ENCODE measurements around the gene KY. TPM values are rescaled to one million over a fixed set of nuclear protein-coding genes. Genes with fewer than 3 reads are reported as not detected.

The KY gene
- total RNA-seq, 1 donor from 2014 or later = not detected

- H3K9me3 Mint-ChIP-seq = no peaks in the 10 kb centered on the region
- ChIA-PET CTCF (no interaction called here), POLR2A (no interaction called here)
- no peak overlapping the region for H3K4me3 Mint-ChIP-seq
- intact Hi-C loops (cut with micrococcal nuclease) = no loop called here
- H3K4me1 Mint-ChIP-seq = no peaks in the 10 kb centered on the region
- ATAC-seq (ENCODE audit: low read depth) = no peak
- no peaks in the 10 kb centered on the region for H3K36me3 Mint-ChIP-seq (ENCODE audit: low read depth)
- TF ChIP-seq, protein P1, sequence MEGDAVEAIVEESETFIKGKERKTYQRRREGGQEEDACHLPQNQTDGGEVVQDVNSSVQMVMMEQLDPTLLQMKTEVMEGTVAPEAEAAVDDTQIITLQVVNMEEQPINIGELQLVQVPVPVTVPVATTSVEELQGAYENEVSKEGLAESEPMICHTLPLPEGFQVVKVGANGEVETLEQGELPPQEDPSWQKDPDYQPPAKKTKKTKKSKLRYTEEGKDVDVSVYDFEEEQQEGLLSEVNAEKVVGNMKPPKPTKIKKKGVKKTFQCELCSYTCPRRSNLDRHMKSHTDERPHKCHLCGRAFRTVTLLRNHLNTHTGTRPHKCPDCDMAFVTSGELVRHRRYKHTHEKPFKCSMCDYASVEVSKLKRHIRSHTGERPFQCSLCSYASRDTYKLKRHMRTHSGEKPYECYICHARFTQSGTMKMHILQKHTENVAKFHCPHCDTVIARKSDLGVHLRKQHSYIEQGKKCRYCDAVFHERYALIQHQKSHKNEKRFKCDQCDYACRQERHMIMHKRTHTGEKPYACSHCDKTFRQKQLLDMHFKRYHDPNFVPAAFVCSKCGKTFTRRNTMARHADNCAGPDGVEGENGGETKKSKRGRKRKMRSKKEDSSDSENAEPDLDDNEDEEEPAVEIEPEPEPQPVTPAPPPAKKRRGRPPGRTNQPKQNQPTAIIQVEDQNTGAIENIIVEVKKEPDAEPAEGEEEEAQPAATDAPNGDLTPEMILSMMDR (IDR thresholded peaks at IDR 0.05) = no peak
- no peak overlapping the region for H3K27ac Mint-ChIP-seq
- no peaks in the 10 kb centered on the region for H3K27me3 Mint-ChIP-seq
- DNase-seq = no peak
Measured at GRCh38 chr3:134690226-134690625, 39.4 kb upstream of the KY start.

DNA sequence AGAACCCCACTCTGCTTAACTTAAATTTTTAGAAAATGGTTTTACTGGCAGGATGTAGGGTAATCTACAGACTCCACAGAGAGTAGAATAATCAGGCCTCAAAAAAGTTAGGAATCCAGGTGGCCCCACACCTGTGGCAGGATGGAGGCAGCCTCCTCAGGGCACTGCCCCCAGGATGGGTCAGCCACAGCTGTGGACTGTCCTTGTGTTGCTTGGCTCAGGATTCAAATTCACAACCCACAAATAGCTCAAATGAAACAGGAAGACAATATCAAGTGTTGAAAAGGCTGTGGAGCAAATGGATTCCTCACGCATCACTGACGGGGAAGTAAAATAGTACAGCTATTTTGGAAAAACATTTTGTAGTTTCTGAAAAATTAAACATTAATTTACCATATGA, 36.8 kb upstream of the KY start:
- DNase-seq = no peak
- Mint-ChIP-seq H3K4me3 (no peak overlapping the region), H3K27ac (no peak overlapping the region), H3K27me3 (no peaks in the 10 kb centered on the region), H3K4me1 (no peaks in the 10 kb centered on the region), H3K36me3 (ENCODE audit: low read depth) (no peaks in the 10 kb centered on the region), H3K9me3 (no peaks in the 10 kb centered on the region)
- ChIA-PET POLR2A (no interaction called here), CTCF (no interaction called here)
- ATAC-seq (ENCODE audit: low read depth) = no peak
- TF ChIP-seq, protein P1 (IDR thresholded peaks at IDR 0.05) = no peak
- intact Hi-C loops (cut with micrococcal nuclease) = no loop called here

- ATAC-seq (ENCODE audit: low read depth) (no peak), DNase-seq (no peak)
- H3K4me1 Mint-ChIP-seq = no peaks in the 10 kb centered on the region
- CTCF ChIA-PET = no interaction called here
- H3K4me3 Mint-ChIP-seq = no peak overlapping the region
- no peaks in the 10 kb centered on the region for H3K9me3 Mint-ChIP-seq
- peaks cover 3% of the 10 kb centered on the region for H3K27me3 Mint-ChIP-seq
- POLR2A ChIA-PET = no interaction called here
- no peak overlapping the region for H3K27ac Mint-ChIP-seq
- TF ChIP-seq, protein P1 (IDR thresholded peaks at IDR 0.05) = no peak
- H3K36me3 Mint-ChIP-seq (ENCODE audit: low read depth) = no peaks in the 10 kb centered on the region
- intact Hi-C loops (cut with micrococcal nuclease) = no loop called here
Measured at GRCh38 chr3:134685929-134686802, 35.3 kb upstream of the KY start.

- ATAC-seq (ENCODE audit: low read depth) (no peak), DNase-seq (no peak)
- Mint-ChIP-seq H3K27ac (no peak overlapping the region), H3K9me3 (no peaks in the 10 kb centered on the region), H3K4me3 (no peak overlapping the region), H3K36me3 (ENCODE audit: low read depth) (no peaks in the 10 kb centered on the region), H3K27me3 (peaks cover 3% of the 10 kb centered on the region), H3K4me1 (no peaks in the 10 kb centered on the region)
- intact Hi-C loops (cut with micrococcal nuclease) = no loop called here
- POLR2A ChIA-PET = no interaction called here
- CTCF ChIA-PET = no interaction called here
- TF ChIP-seq, protein P1 (IDR thresholded peaks at IDR 0.05) = no peak
Measured at GRCh38 chr3:134682196-134682880, 31.5 kb upstream of the KY start.

DNA sequence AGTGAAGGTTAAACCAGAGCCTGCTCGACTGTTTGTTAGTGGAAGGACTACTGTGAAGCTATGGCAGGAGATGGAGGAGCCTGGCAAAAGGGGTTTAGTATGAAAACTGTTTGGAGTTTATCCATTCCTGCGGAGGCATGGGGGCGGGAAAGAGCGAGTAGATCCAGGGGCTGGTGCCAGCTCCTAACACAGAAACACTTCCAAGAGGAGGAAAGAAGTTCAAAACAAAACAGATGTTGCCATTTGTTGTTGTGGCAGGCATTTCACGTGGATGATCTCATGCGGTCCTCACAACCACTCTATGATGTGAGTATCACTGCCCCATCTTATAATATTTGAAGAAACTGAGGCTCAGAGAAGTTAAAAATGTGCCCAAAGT, 30.7 kb upstream of the KY start:
- ChIA-PET POLR2A (no interaction called here), CTCF (no interaction called here)
- peaks cover 3% of the 10 kb centered on the region for H3K27me3 Mint-ChIP-seq
- H3K36me3 Mint-ChIP-seq (ENCODE audit: low read depth) = no peaks in the 10 kb centered on the region
- H3K4me1 Mint-ChIP-seq = no peaks in the 10 kb centered on the region
- no peak for ATAC-seq (ENCODE audit: low read depth)
- no peak overlapping the region for H3K27ac Mint-ChIP-seq
- H3K9me3 Mint-ChIP-seq = peaks cover 2% of the 10 kb centered on the region
- TF ChIP-seq, protein P1 (IDR thresholded peaks at IDR 0.05) = no peak
- H3K4me3 Mint-ChIP-seq = no peak overlapping the region
- no peak for DNase-seq
- intact Hi-C loops (cut with micrococcal nuclease) = no loop called here

All from activated B cell treated with CpG ODN at 0.5 μM for 24 hours (primary cell).